ENCODE results near the gene RIBC2. TPM values are rescaled to one million over a fixed set of nuclear protein-coding genes. Genes with fewer than 3 reads are reported as not detected.
A peak's percentile ranks its signal among the peaks of the same experiment; 100 is the strongest.

Gene RIBC2
- total RNA-seq, 1 donor from 2014 or later: 0.26 TPM

GRCh38 chr22:45407793-45408192, 5.7 kb upstream of the RIBC2 start:
- no peak for TF ChIP-seq CTCF (IDR thresholded peaks at IDR 0.05; ENCODE audit: insufficient read depth, low read length, severe bottlenecking)
- Histone ChIP-seq H3K27me3 (ENCODE audit: control insufficient read depth, insufficient read depth, low read length) (no peaks in the 10 kb centered on the region), H3K4me3 (ENCODE audit: low read depth, low read length) (no peak overlapping the region), H3K36me3 (ENCODE audit: control insufficient read depth, insufficient read depth, low read length) (no peaks in the 10 kb centered on the region)
- no peak for FAIRE-seq
- DNase-seq (ENCODE audit: low read depth): no peak

- no peak for TF ChIP-seq CTCF (IDR thresholded peaks at IDR 0.05; ENCODE audit: insufficient read depth, low read length, severe bottlenecking)
- peak overlapping the region; percentile 47 for H3K4me3 ChIP-seq (ENCODE audit: low read depth, low read length)
- FAIRE-seq: no peak
Measured at GRCh38 chr22:45413013-45413367, 503 bp upstream of the RIBC2 start.

GRCh38 chr22:45418056-45418769, 4.7 kb downstream of the RIBC2 start:
- Histone ChIP-seq H3K4me3 (ENCODE audit: low read depth, low read length) (no peak overlapping the region), H3K36me3 (ENCODE audit: control insufficient read depth, insufficient read depth, low read length) (no peaks in the 10 kb centered on the region), H3K27me3 (ENCODE audit: control insufficient read depth, insufficient read depth, low read length) (no peaks in the 10 kb centered on the region)
- DNase-seq (ENCODE audit: low read depth): no peak
- no peak for TF ChIP-seq CTCF (IDR thresholded peaks at IDR 0.05; ENCODE audit: insufficient read depth, low read length, severe bottlenecking)
- peak; percentile 32 for FAIRE-seq

More at GRCh38 chr22:45413013-45413367, 503 bp upstream of the RIBC2 start:
- DNase-seq (ENCODE audit: low read depth): no peak
- Histone ChIP-seq H3K27me3 (ENCODE audit: control insufficient read depth, insufficient read depth, low read length) (no peaks in the 10 kb centered on the region), H3K36me3 (ENCODE audit: control insufficient read depth, insufficient read depth, low read length) (no peaks in the 10 kb centered on the region)

- DNase-seq (ENCODE audit: low read depth) (no peak), FAIRE-seq (no peak)
- Histone ChIP-seq H3K4me3 (ENCODE audit: low read depth, low read length) (no peak overlapping the region), H3K36me3 (ENCODE audit: control insufficient read depth, insufficient read depth, low read length) (no peaks in the 10 kb centered on the region), H3K27me3 (ENCODE audit: control insufficient read depth, insufficient read depth, low read length) (no peaks in the 10 kb centered on the region)
- TF ChIP-seq CTCF (IDR thresholded peaks at IDR 0.05; ENCODE audit: insufficient read depth, low read length, severe bottlenecking): no peak
Measured at GRCh38 chr22:45418770-45419138, 5.3 kb downstream of the RIBC2 start.

GRCh38 chr22:45420011-45420410, 6.5 kb downstream of the RIBC2 start:
- no peak for TF ChIP-seq CTCF (IDR thresholded peaks at IDR 0.05; ENCODE audit: insufficient read depth, low read length, severe bottlenecking)
- Histone ChIP-seq H3K36me3 (ENCODE audit: control insufficient read depth, insufficient read depth, low read length) (no peaks in the 10 kb centered on the region), H3K27me3 (ENCODE audit: control insufficient read depth, insufficient read depth, low read length) (no peaks in the 10 kb centered on the region), H3K4me3 (ENCODE audit: low read depth, low read length) (no peak overlapping the region)
- DNase-seq (ENCODE audit: low read depth) (no peak), FAIRE-seq (no peak)

- FAIRE-seq (no peak), DNase-seq (ENCODE audit: low read depth) (no peak)
- TF ChIP-seq CTCF (IDR thresholded peaks at IDR 0.05; ENCODE audit: insufficient read depth, low read length, severe bottlenecking): no peak
- Histone ChIP-seq H3K27me3 (ENCODE audit: control insufficient read depth, insufficient read depth, low read length) (no peaks in the 10 kb centered on the region), H3K36me3 (ENCODE audit: control insufficient read depth, insufficient read depth, low read length) (no peaks in the 10 kb centered on the region), H3K4me3 (ENCODE audit: low read depth, low read length) (no peak overlapping the region)
Measured at GRCh38 chr22:45420539-45420938, 7.0 kb downstream of the RIBC2 start.

Data from bronchial epithelial cell (primary cell).